Gastroesophageal sphincter (tissue), 4 donors: ENCODE data around the gene TMEM115. TPM values are rescaled to one million over a fixed set of nuclear protein-coding genes. Genes with fewer than 3 reads are reported as not detected.

ENCODE experiments used
- ATAC-seq: fragments of 150-250 bp; one replicate; pipeline ENCODE4 v1.9.1; 2016; ENCODE audit warnings: mild to moderate bottlenecking, moderate library complexity
- H3K27ac ChIP-seq, 4 donors: fragments of 200-600 bp; sonication (generic) in 3 of 4; 1 replicate in 3 of 4; 2 replicates in 1 of 4; pipeline ENCODE4 v1.5.1; 2016 to 2019
- H3K27me3 ChIP-seq: fragments of 200-600 bp; sonication (generic); one replicate; pipeline ENCODE4 v1.5.1; 2019
- H3K36me3 ChIP-seq, 2 donors: fragments of 200-600 bp; sonication (generic); one replicate each; pipeline ENCODE4 v1.5.1; 2019; ENCODE audit warnings: control low read depth in 1 of 2
- H3K4me1 ChIP-seq, 3 donors: fragments of 200-600 bp; sonication (generic); 1 replicate in 2 of 3; 2 replicates in 1 of 3; pipeline ENCODE4 v1.5.1; 2016 to 2019; ENCODE audit warnings: control low read depth in 2 of 3
- H3K4me3 ChIP-seq, 2 donors: fragments of 200-600 bp; sonication (generic); one replicate each; pipeline ENCODE4 v1.5.1; 2019; ENCODE audit warnings: mild to moderate bottlenecking in 1 of 2, moderate library complexity in 1 of 2
- H3K9me3 ChIP-seq, 3 donors: fragments of 200-600 bp; sonication (generic); one replicate each; pipeline ENCODE4 v1.5.1; 2017 to 2019; ENCODE audit warnings: control low read depth in 2 of 3
- EP300 ChIP-seq: sonication (generic); formaldehyde crosslinking; IDR thresholded peaks from one replicate; pipeline ENCODE4 v1.6.1; 2017; ENCODE audit warnings: antibody characterized with exemption, mild to moderate bottlenecking
- POLR2A ChIP-seq, 2 donors: fragments of 450-650 bp; IDR thresholded peaks; one replicate each; pipeline ENCODE4 v1.6.1; 2017; ENCODE audit warnings: antibody characterized with exemption in 2 of 2, mild to moderate bottlenecking in 2 of 2, moderate library complexity in 1 of 2
- POLR2AphosphoS5 ChIP-seq: sonication (generic); formaldehyde crosslinking; IDR thresholded peaks from one replicate; pipeline ENCODE4 v1.6.1; 2017; ENCODE audit warnings: antibody characterized with exemption
- WGBS, 2 donors: methylation state at CpG; one replicate each; pipeline ENCODE4 v1.1.5; 2018; ENCODE audit warnings: low coverage in 1 of 2; 5-methylcytosine and 5-hydroxymethylcytosine counted together
- total RNA-seq, 4 donors: library from RNA; depleted of rRNA; stranded (reverse); fragments of >200 nt; gene quantifications; one replicate each; pipeline ENCODE4 v1.1.0, GENCODE V29; 2016
- TF ChIP-seq, protein P1 (sequence below), 4 experiments: fragments of 200-600 bp in 2 of 4; fragments of 450-650 bp in 2 of 4; sonication (generic) in 1 of 4; IDR thresholded peaks; one replicate each; pipeline ENCODE4 v1.5.1; 2017 to 2019; ENCODE audit warnings: antibody characterized with exemption in 4 of 4, mild to moderate bottlenecking in 2 of 4, moderate library complexity in 2 of 4

The TMEM115 gene
- total RNA-seq, 4 donors from 2014 or later: 41.1 to 66.2 (median 55.7) TPM

GRCh38 chr3:50401978-50402595 lies 42.8 kb upstream of the TMEM115 start:
- 34% methylated on average over 3 of the region's 5 CpGs; no CpG with 5 or more reads in 1 of the 2 donors for WGBS, 2 donors
- TF ChIP-seq, protein P1, sequence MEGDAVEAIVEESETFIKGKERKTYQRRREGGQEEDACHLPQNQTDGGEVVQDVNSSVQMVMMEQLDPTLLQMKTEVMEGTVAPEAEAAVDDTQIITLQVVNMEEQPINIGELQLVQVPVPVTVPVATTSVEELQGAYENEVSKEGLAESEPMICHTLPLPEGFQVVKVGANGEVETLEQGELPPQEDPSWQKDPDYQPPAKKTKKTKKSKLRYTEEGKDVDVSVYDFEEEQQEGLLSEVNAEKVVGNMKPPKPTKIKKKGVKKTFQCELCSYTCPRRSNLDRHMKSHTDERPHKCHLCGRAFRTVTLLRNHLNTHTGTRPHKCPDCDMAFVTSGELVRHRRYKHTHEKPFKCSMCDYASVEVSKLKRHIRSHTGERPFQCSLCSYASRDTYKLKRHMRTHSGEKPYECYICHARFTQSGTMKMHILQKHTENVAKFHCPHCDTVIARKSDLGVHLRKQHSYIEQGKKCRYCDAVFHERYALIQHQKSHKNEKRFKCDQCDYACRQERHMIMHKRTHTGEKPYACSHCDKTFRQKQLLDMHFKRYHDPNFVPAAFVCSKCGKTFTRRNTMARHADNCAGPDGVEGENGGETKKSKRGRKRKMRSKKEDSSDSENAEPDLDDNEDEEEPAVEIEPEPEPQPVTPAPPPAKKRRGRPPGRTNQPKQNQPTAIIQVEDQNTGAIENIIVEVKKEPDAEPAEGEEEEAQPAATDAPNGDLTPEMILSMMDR (IDR thresholded peaks at IDR 0.05): no peak
- TF ChIP-seq POLR2AphosphoS5 (no peak), POLR2A (IDR thresholded peaks at IDR 0.05) (no peak), EP300 (no peak)
- no peak overlapping the region for H3K4me3 ChIP-seq
- no peaks in the 10 kb centered on the region for H3K27me3 ChIP-seq
- H3K36me3 ChIP-seq: no peaks in the 10 kb centered on the region
- no peak for ATAC-seq
- H3K27ac ChIP-seq: no peak overlapping the region
- H3K9me3 ChIP-seq: no peaks in the 10 kb centered on the region
- no peaks in the 10 kb centered on the region for H3K4me1 ChIP-seq

DNA sequence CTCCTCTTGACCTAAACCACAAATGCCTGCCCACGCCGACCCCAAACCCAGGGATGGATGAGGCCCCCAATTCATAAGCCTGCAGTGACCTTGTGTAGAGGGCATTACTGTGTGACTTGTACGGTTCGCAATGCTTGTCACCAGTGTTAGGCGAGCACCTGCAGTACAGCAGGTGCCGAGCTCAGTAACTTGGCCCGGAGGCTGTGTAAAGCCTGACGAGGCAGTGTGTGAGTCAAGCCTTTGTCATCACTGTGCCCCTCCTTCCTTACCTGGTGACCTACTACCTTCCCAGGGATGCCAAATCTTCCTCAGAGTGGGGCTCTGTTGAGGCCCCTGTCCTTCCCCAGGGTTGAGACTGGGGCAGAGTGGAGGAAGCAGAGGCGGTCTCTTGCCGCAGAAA lies 37.2 kb upstream of the TMEM115 start:
- H3K36me3 ChIP-seq: no peaks in the 10 kb centered on the region
- TF ChIP-seq POLR2AphosphoS5: no peak
- TF ChIP-seq EP300: no peak
- no peak for TF ChIP-seq POLR2A (IDR thresholded peaks at IDR 0.05)
- TF ChIP-seq, protein P1 (IDR thresholded peaks at IDR 0.05): no peak
- WGBS, 2 donors: 100% methylated on average over 1 of the region's 10 CpGs
- no peak overlapping the region for H3K4me3 ChIP-seq
- ATAC-seq: no peak
- no peaks in the 10 kb centered on the region for H3K27me3 ChIP-seq
- no peak overlapping the region for H3K27ac ChIP-seq
- H3K4me1 ChIP-seq: no peaks in the 10 kb centered on the region
- H3K9me3 ChIP-seq: no peaks in the 10 kb centered on the region

DNA sequence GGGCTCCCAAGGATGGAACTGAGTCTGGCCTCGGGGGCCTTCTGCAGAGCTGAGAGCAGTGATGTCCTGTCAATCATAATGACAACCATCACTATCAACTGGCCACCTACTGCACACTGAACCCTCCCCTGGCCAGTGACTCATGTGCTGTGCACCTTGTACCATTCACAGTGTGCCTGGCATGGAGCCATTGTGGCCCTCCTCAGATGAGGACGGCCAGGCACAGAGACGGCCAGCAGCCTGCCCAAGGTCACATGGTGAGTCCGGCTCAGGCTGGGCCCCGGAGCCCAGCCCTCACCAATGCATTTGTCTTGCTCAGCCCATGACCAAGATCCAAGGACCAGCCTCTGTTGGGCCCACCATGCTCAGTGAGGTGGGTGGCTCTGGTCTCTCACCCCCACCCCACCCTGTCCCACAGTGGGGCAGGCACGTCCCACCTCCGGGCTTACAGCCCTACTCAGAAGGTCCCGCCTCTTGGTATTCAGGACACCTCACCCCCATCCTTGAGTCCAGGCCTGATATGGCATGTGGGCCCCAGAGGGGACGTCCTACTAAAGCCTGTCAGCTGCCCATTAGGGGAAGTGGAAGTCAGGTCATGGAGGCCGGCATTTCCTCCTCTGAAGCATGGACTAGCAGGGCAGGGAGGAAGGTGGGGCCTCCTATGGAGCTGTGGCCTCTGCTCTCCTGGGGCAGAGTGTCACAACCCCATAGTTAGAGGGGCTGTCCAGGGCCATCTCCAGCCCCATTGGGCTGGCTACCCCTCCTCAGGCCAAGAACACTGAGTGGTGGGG lies 35.9 kb upstream of the TMEM115 start:
- H3K27me3 ChIP-seq: no peaks in the 10 kb centered on the region
- no peak for ATAC-seq
- 83% methylated on average over 1 of the region's 10 CpGs; no CpG with 5 or more reads in 1 of the 2 donors for WGBS, 2 donors
- H3K36me3 ChIP-seq: no peaks in the 10 kb centered on the region
- peaks cover 0 to 9% (median 0%) of the 10 kb centered on the region in 3 donors for H3K4me1 ChIP-seq
- H3K27ac ChIP-seq: no peak overlapping the region
- no peaks in the 10 kb centered on the region for H3K9me3 ChIP-seq
- H3K4me3 ChIP-seq: no peak overlapping the region
- TF ChIP-seq POLR2A (IDR thresholded peaks at IDR 0.05) (no peak), POLR2AphosphoS5 (no peak)

- ATAC-seq: no peak
- no peaks in the 10 kb centered on the region for H3K9me3 ChIP-seq
- H3K4me1 ChIP-seq: peaks cover 0 to 9% (median 0%) of the 10 kb centered on the region in 3 donors
- H3K27ac ChIP-seq: no peak overlapping the region
- 100% methylated on average over 1 of the region's 5 CpGs; no CpG with 5 or more reads in 1 of the 2 donors for WGBS, 2 donors
- H3K27me3 ChIP-seq: no peaks in the 10 kb centered on the region
- no peak overlapping the region for H3K4me3 ChIP-seq
- H3K36me3 ChIP-seq: no peaks in the 10 kb centered on the region
- no peak for TF ChIP-seq EP300
- TF ChIP-seq POLR2AphosphoS5: no peak
- TF ChIP-seq, protein P1 (IDR thresholded peaks at IDR 0.05): no peak
- no peak for TF ChIP-seq POLR2A (IDR thresholded peaks at IDR 0.05)
Measured at GRCh38 chr3:50393061-50393460, 33.7 kb upstream of the TMEM115 start.

DNA sequence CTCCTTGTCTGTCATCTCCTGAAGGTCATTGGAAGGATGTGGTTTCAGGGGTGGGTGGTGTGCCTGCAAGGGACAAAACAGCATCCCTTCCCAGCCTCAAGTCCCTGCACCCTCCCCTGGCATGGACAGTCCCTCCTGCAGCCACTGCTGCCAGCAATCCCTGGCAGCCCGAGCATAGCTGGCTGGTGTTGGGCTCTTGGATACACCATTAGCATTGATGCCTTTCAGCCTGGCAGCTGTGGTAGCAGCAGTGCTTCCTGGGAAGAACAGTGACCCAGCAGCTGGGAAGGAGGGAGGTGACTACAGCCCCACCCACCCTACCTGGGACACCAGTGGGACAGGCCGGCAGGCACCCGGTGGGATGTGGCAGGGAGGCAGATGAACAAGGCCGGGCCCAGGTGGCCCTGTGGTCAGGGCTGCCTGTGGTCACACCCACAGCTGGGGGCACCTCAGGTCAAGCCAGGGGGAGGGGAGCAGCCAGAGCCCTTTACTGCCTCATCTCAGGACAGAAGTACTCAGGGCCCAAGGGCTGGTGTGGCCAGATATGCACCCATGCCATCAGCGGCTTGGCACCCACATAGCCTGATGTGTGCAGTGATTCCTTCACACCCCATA lies 32.9 kb upstream of the TMEM115 start:
- Histone ChIP-seq H3K4me1 (peaks cover 0 to 9% (median 0%) of the 10 kb centered on the region in 3 donors), H3K27ac (no peak overlapping the region), H3K4me3 (no peak overlapping the region), H3K9me3 (no peaks in the 10 kb centered on the region), H3K27me3 (no peaks in the 10 kb centered on the region), H3K36me3 (no peaks in the 10 kb centered on the region)
- TF ChIP-seq EP300 (no peak), POLR2AphosphoS5 (no peak), POLR2A (IDR thresholded peaks at IDR 0.05) (no peak)
- TF ChIP-seq, protein P1 (IDR thresholded peaks at IDR 0.05): no peak
- WGBS, 2 donors: no CpG with 5 or more reads among the region's 5 CpGs
- ATAC-seq: no peak
